Stimulated activated CD4-positive, alpha-beta T cell treated with anti-CD3 and anti-CD28 coated beads, Interleukin-4, amount 100 ng/mL, for 1 hour (primary cell): Measurements from ENCODE around the gene PINLYP.

Source experiments
- DNase-seq: peaks from one replicate; pipeline ENCODE4 v3.0.0-alpha.2; 2020

Gene PINLYP

DNA sequence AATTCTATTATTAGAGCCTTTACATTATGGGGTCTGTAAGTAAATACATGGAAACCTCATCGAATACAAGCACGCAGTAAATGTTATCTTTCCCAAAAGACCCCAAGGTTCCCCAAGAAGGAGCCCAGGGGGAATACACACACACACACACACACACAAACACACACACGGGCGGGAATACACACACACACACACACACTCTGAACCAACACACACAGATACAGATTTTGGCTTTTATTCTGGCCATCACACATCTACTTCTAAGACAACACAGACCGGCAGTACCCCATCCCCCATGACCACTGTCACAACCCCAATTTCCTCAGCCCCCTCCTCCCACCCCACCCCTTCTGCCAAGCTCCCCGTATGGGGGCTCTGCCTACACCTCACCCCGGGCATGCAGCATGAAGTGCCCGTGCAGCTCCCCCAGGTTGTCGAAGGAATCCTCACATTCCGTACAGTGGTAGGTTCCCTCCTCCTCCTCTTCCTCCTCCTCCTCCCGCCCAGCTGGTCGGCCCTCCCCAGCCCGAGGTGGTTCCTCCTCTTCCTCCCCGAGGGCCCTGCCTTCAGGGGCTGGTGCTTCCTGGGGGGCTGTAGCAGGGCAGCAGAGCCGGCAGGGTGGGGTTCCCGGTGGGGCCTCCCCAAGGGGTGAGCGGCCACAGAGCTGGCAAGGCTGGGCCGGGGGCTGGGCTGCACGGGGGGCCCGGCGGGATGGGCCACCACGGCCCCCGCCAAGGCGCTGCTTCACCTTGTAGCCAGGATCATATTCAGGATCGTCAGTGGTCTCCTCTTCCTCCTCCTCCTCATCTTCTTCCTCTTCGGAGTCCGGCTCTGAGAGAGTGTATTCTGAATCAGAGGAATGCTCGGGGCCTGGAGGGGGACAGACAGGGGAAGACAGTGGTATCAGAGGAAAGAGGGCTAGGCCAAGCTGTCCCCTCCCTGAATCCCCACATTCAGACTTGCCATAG is 31.9 kb downstream of the PINLYP start:
- DNase-seq = no peak

DNA sequence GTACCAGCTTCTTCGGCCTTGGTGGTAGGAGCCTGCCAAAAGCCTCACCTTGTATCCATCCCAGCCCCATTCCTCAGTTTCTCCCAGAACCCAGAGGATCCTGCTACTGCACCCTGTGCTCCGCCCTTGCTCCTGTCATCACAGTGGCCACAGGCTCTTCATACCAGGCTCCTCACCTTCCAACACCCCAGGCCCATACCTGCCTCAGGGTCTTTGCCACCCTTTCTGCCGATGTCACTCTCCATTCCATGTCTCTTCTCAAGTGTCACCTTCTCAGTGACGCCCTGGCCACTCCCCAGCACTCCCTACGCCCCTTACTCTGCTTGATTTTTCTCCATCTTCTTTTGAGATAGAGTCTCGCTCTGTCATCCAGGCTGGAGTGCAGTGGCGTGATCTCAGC is 34.3 kb downstream of the PINLYP start:
- no peak for DNase-seq

DNA sequence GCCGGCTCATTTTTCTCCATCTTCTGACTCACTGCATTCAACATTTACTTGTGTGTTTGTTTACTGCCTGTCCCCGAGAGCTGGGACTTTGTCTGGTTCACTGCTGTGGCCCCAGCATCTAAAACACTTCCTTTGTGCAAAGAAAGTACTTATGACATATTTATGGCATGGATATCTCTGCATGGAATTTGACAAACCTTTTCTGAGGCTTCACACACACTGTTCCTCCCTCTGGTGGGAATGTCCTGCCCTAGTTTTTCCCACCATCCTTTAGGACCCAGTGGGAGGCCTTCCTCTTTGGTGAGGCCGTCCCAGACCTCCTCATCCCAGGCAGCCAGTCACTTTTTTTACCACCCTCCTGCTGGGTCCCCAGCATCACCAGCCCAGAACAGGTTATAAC is 34.9 kb downstream of the PINLYP start:
- no peak for DNase-seq

DNA sequence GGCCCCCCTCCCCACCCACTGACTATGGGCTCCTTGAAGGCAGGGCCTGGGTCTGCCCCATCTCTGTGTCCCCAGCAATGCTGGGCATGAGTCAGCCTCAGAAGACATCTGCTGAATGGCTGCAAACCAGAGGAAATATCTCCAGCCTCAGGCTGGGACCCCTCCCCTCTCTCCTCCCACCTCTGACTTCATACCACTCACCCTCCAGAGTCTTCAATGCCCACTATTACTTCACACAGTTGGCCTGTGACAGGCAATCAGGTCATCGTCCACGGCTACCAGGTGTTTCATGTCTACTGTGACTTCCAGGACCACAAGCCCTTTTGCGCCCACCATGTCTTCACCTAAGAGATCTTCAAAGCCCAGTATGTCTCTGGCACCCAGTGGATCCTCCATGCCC is 36.2 kb downstream of the PINLYP start, which contains the start of gene SRRM5:
TSS of gene SRRM5 (plus strand) at position 301 of the 400 bp plus-strand sequence. CDS start at position 335, 34 bp downstream.
- DNase-seq = no peak

DNA sequence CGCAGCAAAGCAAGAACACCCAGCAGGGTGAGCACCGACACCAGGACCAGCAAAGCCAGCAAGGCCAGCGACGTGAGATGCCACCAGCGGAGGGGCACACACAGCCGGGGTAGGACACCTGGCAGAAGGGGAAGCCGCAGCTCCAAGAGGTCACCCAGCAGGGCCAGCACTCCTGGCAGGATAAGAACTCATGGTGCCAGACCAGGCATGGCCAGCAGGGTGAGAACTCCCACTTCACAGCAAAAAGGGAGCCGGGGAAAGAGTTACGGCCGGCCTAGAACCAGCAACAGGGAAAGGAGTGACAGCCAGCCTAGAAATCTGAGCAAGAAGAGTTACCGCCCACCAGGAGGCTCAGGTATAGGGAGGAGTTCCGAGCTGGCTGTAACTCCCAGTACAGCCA is 36.8 kb downstream of the PINLYP start:
- DNase-seq = no peak

- no peak for DNase-seq
Observed at GRCh38 chr19:43616306-43616705, 40.7 kb downstream of the PINLYP start.

DNA sequence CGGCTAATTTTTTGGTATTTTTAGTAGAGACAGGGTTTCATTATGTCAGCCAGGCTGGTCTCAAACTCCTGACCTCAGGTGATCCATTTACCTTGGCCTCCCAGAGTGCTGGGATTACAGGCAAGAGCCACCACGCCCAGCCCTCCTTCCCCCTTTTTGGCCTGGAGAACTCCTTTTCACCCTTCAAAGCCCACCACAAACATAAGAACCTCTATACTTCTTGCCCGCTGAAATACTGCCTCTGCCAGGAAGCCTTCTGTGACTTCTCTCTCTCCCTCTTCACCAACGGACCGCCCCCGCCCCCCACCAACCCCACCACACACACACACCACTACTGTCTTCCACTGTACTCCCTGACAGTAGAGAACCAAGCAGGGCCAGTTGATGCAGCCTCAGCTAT is 41.4 kb downstream of the PINLYP start:
- no peak for DNase-seq

GRCh38 chr19:43618921-43619261 is 43.3 kb downstream of the PINLYP start:
- peak; percentile 48 for DNase-seq

GRCh38 chr19:43619262-43620060 is 43.9 kb downstream of the PINLYP start, which contains the start of gene ZNF428:
Gene ZNF428, minus strand, starts transcription at chr19:43619629. Its CDS starts 5,325 bp downstream, at chr19:43614304.
- DNase-seq = peak; percentile 86

DNA sequence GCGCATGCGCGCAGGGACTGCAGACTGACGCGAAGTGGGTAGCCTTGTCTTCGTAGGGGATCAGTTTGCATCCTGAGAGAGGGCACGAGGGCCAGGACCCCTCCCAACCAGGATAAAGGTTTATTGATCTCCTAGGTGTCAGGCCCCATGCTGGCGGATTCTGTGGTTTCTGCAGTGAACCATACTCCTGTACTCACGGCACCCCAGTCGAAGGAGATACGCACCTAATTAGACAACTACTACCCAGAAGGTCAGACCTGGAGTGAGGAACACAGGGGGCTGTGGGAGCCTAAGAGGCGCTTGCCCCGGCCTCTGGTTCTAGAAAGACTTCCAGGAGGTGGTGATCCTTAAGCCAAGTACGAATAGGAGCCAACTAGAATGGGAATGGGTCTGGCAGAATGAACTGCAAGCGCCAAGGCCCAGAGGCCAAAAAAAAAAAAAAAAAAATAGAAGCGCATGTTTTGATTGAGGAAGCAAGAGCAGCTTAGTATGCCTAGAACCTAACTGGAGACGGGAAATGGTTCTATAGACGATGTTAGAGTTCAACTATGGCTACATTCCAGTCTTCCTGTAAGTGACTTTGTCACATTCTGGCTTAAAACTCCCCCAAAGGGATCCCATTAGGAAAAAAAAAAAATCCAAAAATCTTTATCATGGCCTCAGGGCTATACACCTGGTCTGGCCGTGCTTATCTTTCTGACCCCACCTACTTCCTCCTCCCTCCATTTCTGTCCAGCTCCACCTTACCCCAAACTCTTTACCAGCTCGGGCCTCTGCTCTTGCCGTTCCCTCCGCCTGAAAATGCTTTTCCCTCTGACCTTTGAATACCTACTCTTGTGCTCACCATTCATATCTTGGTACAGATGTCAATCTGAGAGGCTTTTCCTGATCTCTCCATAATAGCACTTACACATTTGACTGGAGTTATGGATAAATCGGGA is 44.7 kb downstream of the PINLYP start:
- peak; percentile 88 for DNase-seq

DNA sequence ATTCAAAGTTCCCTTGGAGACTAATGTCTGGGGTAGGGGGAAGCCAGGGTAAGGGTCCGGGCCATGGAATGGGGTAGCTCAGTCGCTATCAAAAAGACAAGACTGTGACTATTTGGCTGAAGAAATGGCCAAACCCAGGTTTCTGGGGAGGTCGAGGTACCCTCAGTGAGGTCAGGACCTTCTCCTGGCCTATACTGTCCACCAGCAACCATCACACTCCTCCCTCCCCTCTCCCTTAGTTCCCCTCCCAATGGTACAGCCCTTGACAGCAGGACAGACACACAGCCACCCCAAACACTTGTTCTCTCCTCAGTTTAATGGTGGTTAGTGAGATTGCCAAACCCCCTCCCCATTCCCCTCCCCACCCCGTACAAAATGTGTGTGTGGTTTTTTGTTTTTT is 46.5 kb downstream of the PINLYP start:
- DNase-seq = no peak

GRCh38 chr19:43622956-43623355 is 47.4 kb downstream of the PINLYP start:
- DNase-seq = no peak

DNA sequence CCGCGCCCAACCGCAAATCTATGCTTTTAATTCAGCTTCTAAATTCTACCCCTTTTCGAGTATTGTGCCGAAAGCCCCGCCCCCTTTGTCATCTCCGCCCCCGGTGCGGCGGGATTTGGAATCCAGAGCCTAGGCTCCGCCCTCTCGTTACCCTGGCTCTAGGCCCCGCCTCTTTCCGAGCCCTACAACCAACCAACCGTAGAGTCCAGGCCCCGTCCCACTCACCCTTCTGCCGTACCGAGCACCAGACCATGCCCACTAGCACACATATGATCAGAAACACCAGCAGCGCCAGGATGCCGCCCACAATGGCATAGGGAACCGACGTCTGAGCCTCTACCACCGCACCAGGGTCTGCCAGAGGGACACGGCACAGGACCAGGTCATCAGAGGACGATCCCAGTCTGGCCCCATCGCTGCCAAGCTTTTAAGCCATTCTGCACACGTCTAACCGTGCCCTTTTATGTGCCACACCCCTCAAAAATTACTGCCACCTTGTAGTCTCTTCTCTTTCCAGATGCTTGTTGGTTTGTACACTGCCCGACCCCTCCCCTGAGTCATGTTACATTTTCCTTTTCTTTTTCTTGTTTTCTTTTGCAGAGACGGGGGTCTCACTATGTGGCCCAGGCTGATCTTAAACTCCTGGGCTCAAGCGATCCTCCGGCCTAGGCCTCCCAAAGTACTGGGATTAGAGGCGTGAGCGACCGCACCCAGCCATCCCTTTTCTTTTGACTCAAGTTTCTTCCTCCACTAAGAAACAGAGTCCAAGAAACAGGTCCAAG is 48.5 kb downstream of the PINLYP start:
- DNase-seq = no peak

DNA sequence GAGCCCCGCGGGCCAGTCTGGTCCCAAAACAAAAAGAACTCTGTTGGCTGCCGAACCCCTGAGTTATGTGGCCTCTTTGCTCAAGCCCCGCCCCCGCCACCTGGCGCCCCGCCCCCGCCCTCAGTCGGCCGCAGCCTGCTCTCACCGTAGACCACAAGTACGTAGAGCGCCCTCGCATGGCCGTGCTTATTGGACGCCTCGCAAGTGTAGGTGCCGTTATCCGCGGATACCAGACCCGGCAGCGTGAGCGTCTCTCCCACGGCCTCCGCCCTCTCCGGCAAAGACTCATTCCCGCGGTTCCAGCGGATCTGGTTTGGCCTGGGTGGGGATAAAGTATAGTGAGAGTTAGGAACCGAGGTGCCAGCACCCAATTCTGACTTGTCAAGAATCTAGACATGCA is 49.3 kb downstream of the PINLYP start:
- DNase-seq = peak; percentile 89

GRCh38 chr19:43625918-43626579 is 50.4 kb downstream of the PINLYP start:
- no peak for DNase-seq

GRCh38 chr19:43626838-43627237 is 51.2 kb downstream of the PINLYP start:
- no peak for DNase-seq

- no peak for DNase-seq
Observed at GRCh38 chr19:43628646-43629326, 53.2 kb downstream of the PINLYP start.

GRCh38 chr19:43631491-43631890 is 55.9 kb downstream of the PINLYP start:
- DNase-seq = no peak
